ENCODE data around the gene RIBC1. TPM values are rescaled to one million over a fixed set of nuclear protein-coding genes. Genes with fewer than 3 reads are reported as not detected.

Gene RIBC1
- total RNA-seq, 1 experiment from 2014 or later: 0.61 TPM

DNA sequence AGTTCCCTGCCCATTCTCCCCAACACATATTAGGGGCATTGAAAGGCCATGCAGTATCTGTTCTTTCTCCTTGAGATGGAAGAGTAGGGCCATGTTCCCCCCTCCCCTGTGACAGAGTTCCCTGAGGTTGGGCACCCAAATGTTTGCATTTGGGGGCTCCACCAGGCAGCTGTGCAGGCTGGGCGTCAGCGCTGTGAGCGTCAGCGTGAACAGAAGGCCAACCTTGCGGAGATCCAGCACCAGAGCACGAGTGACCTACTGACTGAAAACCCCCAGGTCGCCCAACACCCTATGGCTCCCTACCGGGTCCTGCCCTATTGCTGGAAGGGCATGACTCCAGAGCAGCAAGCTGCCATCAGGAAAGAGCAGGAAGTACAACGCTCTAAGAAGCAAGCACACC is 7.6 kb downstream of the RIBC1 start:
- TF ChIP-seq TCF7L2 (IDR thresholded peaks at IDR 0.05; ENCODE audit: borderline replicate concordance, extremely low read depth, insufficient read depth, insufficient read length): no peak
- TF ChIP-seq JUND (IDR thresholded peaks at IDR 0.05): no peak
- no peak for TF ChIP-seq POLR2AphosphoS5 (IDR thresholded peaks at IDR 0.05; ENCODE audit: low read depth, low read length)
- no peak for TF ChIP-seq RAD21 (IDR thresholded peaks at IDR 0.05; ENCODE audit: low read depth)
- TF ChIP-seq ZNF274 (IDR thresholded peaks at IDR 0.05; ENCODE audit: low read depth, low read length): no peak
- TF ChIP-seq SIN3A (IDR thresholded peaks at IDR 0.05; ENCODE audit: low read depth): no peak
- TF ChIP-seq SP1 (IDR thresholded peaks at IDR 0.05; ENCODE audit: low read depth): no peak
- no peak for TF ChIP-seq POLR2A (IDR thresholded peaks at IDR 0.05; ENCODE audit: borderline replicate concordance, extremely low read depth, insufficient read depth, insufficient read length)
- TF ChIP-seq CBX3 (IDR thresholded peaks at IDR 0.05; ENCODE audit: low read depth): no peak
- TF ChIP-seq EGR1 (IDR thresholded peaks at IDR 0.05; ENCODE audit: low read depth): no peak
- no peak for TF ChIP-seq FOSL1 (IDR thresholded peaks at IDR 0.05; ENCODE audit: low read depth)
- TF ChIP-seq, protein P1, sequence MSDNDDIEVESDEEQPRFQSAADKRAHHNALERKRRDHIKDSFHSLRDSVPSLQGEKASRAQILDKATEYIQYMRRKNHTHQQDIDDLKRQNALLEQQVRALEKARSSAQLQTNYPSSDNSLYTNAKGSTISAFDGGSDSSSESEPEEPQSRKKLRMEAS (IDR thresholded peaks at IDR 0.05): no peak
- no peak for TF ChIP-seq SRF (IDR thresholded peaks at IDR 0.05; ENCODE audit: low read depth)
- no peak for TF ChIP-seq EZH2phosphoT487 (IDR thresholded peaks at IDR 0.05; ENCODE audit: borderline replicate concordance)
- no peak for TF ChIP-seq ELF1 (IDR thresholded peaks at IDR 0.05; ENCODE audit: borderline replicate concordance, low read depth)
- TF ChIP-seq, protein P2, sequence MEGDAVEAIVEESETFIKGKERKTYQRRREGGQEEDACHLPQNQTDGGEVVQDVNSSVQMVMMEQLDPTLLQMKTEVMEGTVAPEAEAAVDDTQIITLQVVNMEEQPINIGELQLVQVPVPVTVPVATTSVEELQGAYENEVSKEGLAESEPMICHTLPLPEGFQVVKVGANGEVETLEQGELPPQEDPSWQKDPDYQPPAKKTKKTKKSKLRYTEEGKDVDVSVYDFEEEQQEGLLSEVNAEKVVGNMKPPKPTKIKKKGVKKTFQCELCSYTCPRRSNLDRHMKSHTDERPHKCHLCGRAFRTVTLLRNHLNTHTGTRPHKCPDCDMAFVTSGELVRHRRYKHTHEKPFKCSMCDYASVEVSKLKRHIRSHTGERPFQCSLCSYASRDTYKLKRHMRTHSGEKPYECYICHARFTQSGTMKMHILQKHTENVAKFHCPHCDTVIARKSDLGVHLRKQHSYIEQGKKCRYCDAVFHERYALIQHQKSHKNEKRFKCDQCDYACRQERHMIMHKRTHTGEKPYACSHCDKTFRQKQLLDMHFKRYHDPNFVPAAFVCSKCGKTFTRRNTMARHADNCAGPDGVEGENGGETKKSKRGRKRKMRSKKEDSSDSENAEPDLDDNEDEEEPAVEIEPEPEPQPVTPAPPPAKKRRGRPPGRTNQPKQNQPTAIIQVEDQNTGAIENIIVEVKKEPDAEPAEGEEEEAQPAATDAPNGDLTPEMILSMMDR (IDR thresholded peaks at IDR 0.05 in 2 of 3, conservative IDR thresholded peaks at IDR 0.05 in 1 of 3; ENCODE audit: borderline replicate concordance in 1 of 3, insufficient read depth in 1 of 3, low read depth in 2 of 3, low read length in 2 of 3): no peak
- no peak overlapping the region for H3K4me3 ChIP-seq (replicated peaks in 1 of 2; ENCODE audit: low read depth in 1 of 2, low read length in 2 of 2)
- H3K4me2 ChIP-seq (ENCODE audit: low read length): no peak overlapping the region
- DNase-seq (ENCODE audit: low read depth, low spot score) (no peak), ATAC-seq (no peak)
- H2AFZ ChIP-seq (ENCODE audit: low read depth, low read length, poor library complexity, severe bottlenecking): no peak overlapping the region
- H3K36me3 ChIP-seq (ENCODE audit: control insufficient read depth in 1 of 2, insufficient read depth in 2 of 2, low read length in 2 of 2): no peaks in the 10 kb centered on the region
- intact Hi-C loops (cut with micrococcal nuclease): no loop called here
- no peaks in the 10 kb centered on the region for H3K27me3 ChIP-seq (ENCODE audit: insufficient read depth, low read length)
- H3K27ac ChIP-seq (ENCODE audit: low read depth, low read length): no peak overlapping the region
- CTCF ChIA-PET: no interaction called here
- no peaks in the 10 kb centered on the region for H3K9me3 ChIP-seq (ENCODE audit: control insufficient read depth in 1 of 2, insufficient read depth in 1 of 2, low read depth in 1 of 2, low read length in 2 of 2)
- no peak overlapping the region for H3K9ac ChIP-seq (ENCODE audit: low read length)
- H3K9me2 ChIP-seq (ENCODE audit: insufficient read depth): no peaks in the 10 kb centered on the region
- RAD21 ChIA-PET (ENCODE audit: low non-redundant PET in 1 of 2, low total read pairs in 2 of 2, uncharacterized antibody in 2 of 2, unreplicated experiment in 2 of 2): no interaction called here
- H3K4me1 ChIP-seq (ENCODE audit: control insufficient read depth in 1 of 2, insufficient read depth in 2 of 2, low read length in 2 of 2): peaks cover 3 to 10% of the 10 kb centered on the region in 2 experiments; a peak in 3 of 4 replicates
- no TSS peak for BruUV-seq (replicated peaks)
- POLR2A ChIA-PET: no interaction called here
- H4K20me1 ChIP-seq (ENCODE audit: insufficient read depth): no peaks in the 10 kb centered on the region
- peaks cover 10% of the 10 kb centered on the region; the same call in 1 of the 2 replicates for H3K79me2 ChIP-seq (ENCODE audit: insufficient read depth, low read length)
